Fibroblast of skin of left biceps (primary cell): ENCODE data around the gene ELK1.
A peak's percentile ranks its signal among the peaks of the same experiment; 100 is the strongest.

Experiments used
- DNase-seq, 2 experiments: peaks; one replicate each; pipeline ENCODE4 v3.0.0-alpha.2; 2013; ENCODE audit warnings: low read depth in 2 of 2

ELK1 gene

GRCh38 chrX:47645530-47645929 is 4.8 kb downstream of the ELK1 start:
- DNase-seq = no peak

- no peak for DNase-seq
Observed at GRCh38 chrX:47644557-47645091, 5.7 kb downstream of the ELK1 start.

- no peak for DNase-seq
Observed at GRCh38 chrX:47643926-47644325, 6.4 kb downstream of the ELK1 start.

- no peak for DNase-seq
Observed at GRCh38 chrX:47638816-47639215, 11.5 kb downstream of the ELK1 start.

- no peak for DNase-seq
Observed at GRCh38 chrX:47637546-47638195, 12.7 kb downstream of the ELK1 start.

DNA sequence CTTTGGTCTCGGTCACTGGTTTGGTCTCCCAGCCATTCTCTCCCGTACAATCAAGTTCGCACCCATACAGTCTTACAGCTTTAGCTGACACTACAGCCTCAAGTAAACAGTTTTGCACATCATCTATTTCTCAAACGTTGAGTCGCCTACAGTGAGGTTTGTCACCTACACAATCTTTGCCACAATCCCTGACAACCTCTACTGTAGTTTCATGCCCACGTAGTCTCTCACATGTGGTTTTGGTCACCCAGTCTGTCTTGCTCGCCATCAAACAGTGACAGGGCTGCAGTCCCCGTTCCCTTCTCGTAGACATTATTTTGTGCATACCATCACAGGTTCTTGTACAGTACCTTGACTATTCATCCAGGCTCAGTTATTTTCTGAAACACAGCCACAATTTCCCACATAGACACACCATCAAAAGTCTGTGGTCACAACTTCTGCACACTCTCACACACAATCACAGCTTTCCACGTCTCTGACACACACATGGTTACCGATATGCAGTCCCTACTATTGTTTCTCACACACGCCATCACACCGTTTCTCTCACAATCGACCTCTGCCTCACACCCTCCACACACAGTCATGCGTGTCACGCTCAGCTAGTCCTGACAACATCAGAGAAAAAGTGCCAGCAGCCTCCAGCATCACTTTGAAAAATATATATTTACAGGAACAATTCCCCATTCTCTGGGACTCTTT is 15.3 kb downstream of the ELK1 start:
- no peak for DNase-seq

DNA sequence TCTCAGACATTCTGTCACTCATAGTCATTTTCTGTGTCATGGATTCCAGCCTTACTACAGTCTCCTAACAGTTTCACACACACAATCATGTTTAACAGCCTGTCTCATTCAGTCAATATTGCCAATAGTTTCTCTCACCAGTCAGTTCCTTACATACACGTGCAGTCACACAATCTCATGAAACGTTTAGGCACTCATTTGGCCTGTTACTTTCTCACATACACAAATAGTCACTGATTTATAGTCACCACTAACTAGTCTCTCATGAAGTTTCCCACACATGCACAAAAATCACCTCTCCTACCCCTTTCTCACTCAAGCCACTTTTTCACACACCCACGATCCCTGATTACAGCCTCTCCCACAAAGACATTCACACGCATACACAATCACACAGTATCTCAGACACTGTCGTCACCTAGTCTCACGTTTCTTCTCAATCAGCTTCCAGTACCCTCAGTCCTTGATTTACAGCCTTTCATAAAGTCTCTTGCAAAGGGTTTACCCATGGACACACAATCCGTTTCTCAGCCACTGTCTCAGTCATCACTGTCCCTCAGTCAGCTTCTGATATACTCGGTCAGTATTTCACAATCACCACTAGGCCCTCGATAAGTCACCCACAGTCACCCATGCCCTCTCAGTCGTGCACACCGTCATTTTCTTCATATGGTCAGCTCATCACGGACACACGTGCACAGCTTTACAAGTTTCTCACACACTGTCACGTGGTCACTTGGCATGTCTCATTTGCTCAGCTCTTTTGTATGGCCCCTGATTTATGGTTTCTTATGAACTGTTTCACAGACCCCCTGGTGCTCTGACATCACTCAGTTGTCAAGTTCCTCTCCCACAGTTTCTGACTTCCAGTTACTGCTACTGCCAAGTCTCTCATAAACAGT is 16.4 kb downstream of the ELK1 start:
- no peak for DNase-seq

GRCh38 chrX:47632666-47633065 is 17.7 kb downstream of the ELK1 start:
- no peak for DNase-seq

- no peak for DNase-seq
Observed at GRCh38 chrX:47631676-47632075, 18.7 kb downstream of the ELK1 start.

DNA sequence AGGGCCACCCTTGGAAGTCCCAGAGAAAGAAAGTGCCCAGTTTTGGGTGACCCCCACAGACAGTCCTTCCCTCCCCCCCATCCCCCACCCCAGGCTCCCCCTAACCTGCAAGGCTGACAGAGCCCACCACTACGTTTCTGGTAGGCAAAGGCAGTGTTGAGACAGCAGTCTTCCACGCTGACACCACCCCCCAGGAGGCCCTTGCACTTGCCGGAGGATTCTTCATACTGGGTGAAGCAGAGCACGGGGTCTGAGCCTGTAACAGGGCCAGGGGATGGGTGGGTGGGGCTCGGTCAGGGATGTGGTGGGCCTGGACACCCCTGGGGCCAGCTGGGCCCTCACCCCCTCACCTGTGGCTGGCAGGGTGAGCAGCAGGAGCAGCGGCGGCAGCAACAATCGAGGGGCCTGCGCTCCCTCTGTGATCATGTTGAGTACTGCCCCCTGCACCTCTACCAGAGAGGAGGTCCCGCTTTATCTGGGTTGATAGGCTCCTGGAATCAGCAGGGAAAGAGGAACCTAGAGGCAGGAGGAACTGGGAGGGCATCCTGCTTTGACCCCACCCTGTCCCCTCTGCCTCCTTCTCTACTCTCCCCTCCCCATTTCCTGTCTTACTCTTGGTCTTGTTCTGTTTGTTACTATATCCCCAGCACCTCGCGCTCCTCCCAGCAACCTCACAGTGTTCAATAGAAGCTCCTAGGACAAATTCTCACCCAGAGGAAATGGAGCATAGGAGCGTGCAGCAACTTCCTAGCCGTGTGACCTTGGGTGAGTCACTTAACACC is 20.8 kb downstream of the ELK1 start, which contains the start of gene CFP:
Gene CFP (minus strand): TSS at position 512 of the 782 bp plus-strand sequence. CDS start 86 bp downstream, at position 426.
- DNase-seq = no peak

DNA sequence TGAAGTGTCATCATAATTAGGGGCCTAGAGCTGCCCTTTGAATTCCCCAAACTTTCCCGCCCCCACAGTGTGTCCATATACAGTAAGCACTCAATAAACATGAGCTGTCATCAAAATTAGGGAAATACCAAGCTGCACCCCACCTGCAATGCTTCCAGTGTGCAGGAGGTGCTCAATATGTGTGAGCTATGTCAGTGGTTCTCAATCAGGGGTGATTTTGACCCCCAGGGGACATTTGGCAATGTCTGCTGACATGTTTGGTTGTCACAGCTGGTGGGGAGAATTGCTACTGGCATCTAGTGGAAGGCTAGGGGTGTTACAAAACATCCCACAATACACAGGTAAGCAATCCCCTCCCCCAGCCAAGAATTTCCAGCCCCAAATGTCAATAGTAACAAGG is 21.4 kb downstream of the ELK1 start:
- no peak for DNase-seq

DNA sequence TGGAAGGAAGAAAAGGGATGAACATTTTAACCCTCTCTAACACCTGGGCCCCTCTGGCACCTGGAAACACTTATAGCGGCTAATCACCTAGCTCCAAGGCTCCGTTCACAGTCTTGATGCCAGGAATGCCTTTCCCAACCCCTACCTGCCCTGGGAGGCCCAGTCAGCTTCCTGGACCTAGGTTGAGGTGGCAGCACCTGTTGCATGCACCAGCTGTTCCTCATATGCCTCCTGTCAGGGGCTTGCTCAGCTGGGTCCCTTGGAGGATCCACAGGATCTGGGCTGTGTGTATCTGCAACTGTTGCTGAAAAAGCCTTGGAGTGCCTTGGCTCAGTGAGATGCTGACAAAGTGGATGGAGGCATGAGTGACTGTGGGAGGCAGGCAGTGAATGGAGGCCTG is 25.0 kb downstream of the ELK1 start:
- no peak for DNase-seq

DNA sequence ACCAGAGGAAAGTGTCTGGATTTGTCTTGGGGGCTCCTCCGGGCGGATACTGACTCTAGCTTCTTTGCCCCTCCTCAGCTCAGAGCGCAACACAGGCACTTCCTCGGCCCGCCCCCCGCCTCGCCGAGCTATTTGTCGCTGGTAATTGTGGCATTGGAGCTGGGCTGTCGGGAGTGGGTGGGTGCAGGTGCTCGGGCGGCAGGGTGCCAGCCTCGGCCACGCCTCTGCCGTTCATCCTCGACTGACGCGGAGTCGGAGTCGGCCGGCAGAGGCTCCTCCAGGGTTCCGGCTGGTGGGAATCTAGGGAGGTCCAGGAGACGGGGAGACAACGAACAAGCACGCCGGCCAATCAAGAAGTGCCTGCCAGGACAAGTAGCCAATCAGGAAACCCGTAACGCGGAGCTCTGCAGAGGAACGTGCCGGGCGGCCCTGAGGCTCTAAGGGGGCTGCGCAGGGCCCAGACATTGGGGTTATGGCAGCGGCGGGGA is 26.8 kb downstream of the ELK1 start:
- DNase-seq = peak; percentile 35 to 42

DNA sequence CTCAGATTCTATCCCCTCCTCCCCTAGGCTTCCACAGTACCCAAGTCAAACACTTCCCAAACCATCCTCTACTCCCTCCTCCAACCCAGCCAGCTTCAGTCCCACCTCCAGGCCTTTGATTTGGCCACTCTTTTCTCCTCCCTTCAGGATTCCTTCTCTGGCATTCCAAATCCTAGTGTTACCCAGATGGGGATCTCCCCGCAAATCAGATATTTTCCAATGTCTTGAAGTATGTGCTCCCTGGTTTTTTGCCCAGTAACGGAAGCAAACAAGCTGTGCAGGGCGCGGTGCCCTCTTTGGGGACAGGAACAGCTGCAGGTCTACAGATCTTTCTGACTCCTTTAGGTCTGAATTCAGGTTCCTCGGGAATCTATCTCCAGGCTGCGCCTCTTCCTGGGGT is 28.5 kb downstream of the ELK1 start:
- DNase-seq = no peak

DNA sequence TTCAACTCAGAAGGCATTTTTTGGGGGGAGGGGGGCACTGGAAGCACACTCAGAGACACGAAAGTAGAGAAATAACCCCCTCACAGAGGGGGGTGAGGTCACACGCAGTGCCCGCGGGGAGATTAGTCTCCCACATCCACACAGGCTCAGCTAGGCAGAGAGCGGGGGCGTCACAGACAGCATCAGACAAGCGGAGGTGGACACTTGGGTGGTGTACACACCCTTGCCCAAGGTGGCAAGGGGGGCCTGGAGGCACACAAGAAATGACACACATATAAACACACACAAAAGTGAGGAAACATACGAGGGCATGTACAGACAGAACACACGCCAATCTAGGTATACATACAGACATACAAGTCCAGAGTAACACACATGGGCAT is 30.1 kb downstream of the ELK1 start:
- DNase-seq = no peak

GRCh38 chrX:47619486-47620302 is 30.7 kb downstream of the ELK1 start, which contains the start of gene SYN1:
SYN1 (minus strand) TSS chrX:47619857; CDS start chrX:47619728, 129 bp downstream.
- DNase-seq = peak; percentile 44 to 50

DNA sequence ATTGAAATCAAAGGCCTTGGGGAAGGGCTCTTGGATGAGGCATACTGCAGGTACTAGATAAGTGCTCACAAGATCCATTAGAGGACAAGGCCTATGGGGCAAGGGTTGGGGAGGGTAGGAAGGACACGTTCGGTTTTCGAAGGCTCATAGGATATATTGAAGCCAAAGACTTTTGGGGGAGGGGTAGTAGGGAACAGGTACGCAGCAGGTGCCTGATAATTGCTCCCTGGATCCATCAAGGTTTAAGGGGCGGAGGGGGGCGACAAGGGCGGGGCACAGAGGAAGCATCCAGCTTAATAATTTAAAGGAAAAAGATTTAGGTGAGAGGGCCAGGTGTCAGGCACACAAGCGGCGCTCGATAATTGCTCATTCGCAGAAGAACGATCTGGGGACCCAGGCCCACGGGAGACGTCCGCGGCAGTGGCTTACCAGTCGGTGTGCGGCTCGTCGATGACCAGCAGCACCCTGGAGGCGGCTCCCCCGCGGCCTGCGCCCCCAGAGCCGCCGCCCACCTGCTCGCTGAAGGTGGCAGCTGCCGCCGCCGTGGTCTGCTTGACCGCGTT is 31.4 kb downstream of the ELK1 start:
- no peak for DNase-seq

- DNase-seq = no peak
Observed at GRCh38 chrX:47614618-47615017, 35.7 kb downstream of the ELK1 start.

- DNase-seq = no peak
Observed at GRCh38 chrX:47613082-47613481, 37.3 kb downstream of the ELK1 start.

- DNase-seq = no peak
Observed at GRCh38 chrX:47612418-47612817, 37.9 kb downstream of the ELK1 start.
